GM21786 (cell line): ENCODE data around the gene IQCE.
"Not testable (repeated sequence)": the region's sequence is repeated elsewhere in the genome, so short reads cannot be mapped to it uniquely, and the experiment has no call there.

Experiments
- ATAC-seq: cut with Tn5 transposase; IDR thresholded peaks from one replicate; pipeline ENCODE4 v1.9.1; 2021; ENCODE audit not compliant: unreplicated experiment

IQCE gene

GRCh38 chr7:2532199-2532772 is 26.5 kb upstream of the IQCE start:
- ATAC-seq: not testable (repeated sequence)

GRCh38 chr7:2532816-2533215 is 26.0 kb upstream of the IQCE start:
- not testable (repeated sequence) for ATAC-seq

GRCh38 chr7:2533566-2533965 is 25.2 kb upstream of the IQCE start:
- ATAC-seq: not testable (repeated sequence)

- ATAC-seq: not testable (repeated sequence)
Measured at GRCh38 chr7:2534214-2534613, 24.6 kb upstream of the IQCE start.

- ATAC-seq: not testable (repeated sequence)
Measured at GRCh38 chr7:2535872-2536627, 22.7 kb upstream of the IQCE start.

- ATAC-seq: no peak
Measured at GRCh38 chr7:2537981-2538851, 20.6 kb upstream of the IQCE start.

- no peak for ATAC-seq
Measured at GRCh38 chr7:2539031-2539911, 19.5 kb upstream of the IQCE start.

- ATAC-seq: no peak
Measured at GRCh38 chr7:2540133-2540532, 18.6 kb upstream of the IQCE start.

GRCh38 chr7:2540641-2541051 is 18.1 kb upstream of the IQCE start:
- no peak for ATAC-seq

GRCh38 chr7:2541291-2542010 is 17.3 kb upstream of the IQCE start:
- ATAC-seq: no peak

- ATAC-seq: no peak
Measured at GRCh38 chr7:2542011-2542915, 16.5 kb upstream of the IQCE start.

- ATAC-seq: no peak
Measured at GRCh38 chr7:2542916-2543871, 15.6 kb upstream of the IQCE start.

- no peak for ATAC-seq
Measured at GRCh38 chr7:2544541-2545188, 14.1 kb upstream of the IQCE start.

GRCh38 chr7:2545746-2546425 is 12.9 kb upstream of the IQCE start:
- ATAC-seq: no peak

GRCh38 chr7:2546776-2547586 is 11.8 kb upstream of the IQCE start:
- ATAC-seq: no peak

- no peak for ATAC-seq
Measured at GRCh38 chr7:2551418-2551817, 7.4 kb upstream of the IQCE start.
